HepG2 (cell line): ENCODE results near the gene MB.

Source experiments
- MAX ChIP-seq: IDR thresholded peaks from 2 replicates; pipeline ENCODE4 v1.6.1; 2012; ENCODE audit warnings: inconsistent platforms
- PCBP1 ChIP-seq: fragments of 200-400 bp; formaldehyde crosslinking; IDR thresholded peaks from 2 replicates; pipeline ENCODE4 v1.6.1; 2017; ENCODE audit warnings: mild to moderate bottlenecking, low read depth, low read length, borderline replicate concordance
- PCBP2 ChIP-seq: fragments of 200-400 bp; formaldehyde crosslinking; optimal IDR thresholded peaks from 2 replicates; pipeline ENCODE3; 2018; ENCODE audit warnings: low read length, low read depth; ENCODE audit not compliant: poor library complexity, severe bottlenecking
- POLR2AphosphoS5 ChIP-seq: IDR thresholded peaks from 2 replicates; pipeline ENCODE4 v1.6.1; 2012; ENCODE audit warnings: low read depth, low read length
- PREB ChIP-seq: sonication (generic); formaldehyde crosslinking; IDR thresholded peaks from 2 replicates; pipeline ENCODE4 v1.4.0; 2020; ENCODE audit warnings: missing genetic modification reagents
- SMC3 ChIP-seq: IDR thresholded peaks from 2 replicates; pipeline ENCODE4 v1.6.1; 2011; ENCODE audit warnings: low read length, improper control_type of control experiment
- TAF1 ChIP-seq: sonication (generic); formaldehyde crosslinking; IDR thresholded peaks from 2 replicates; pipeline ENCODE4 v1.4.0; 2020; ENCODE audit warnings: missing genetic modification reagents
- ZNF335 ChIP-seq: sonication (generic); formaldehyde crosslinking; IDR thresholded peaks from 2 replicates; pipeline ENCODE4 v1.4.0; 2020; ENCODE audit warnings: missing genetic modification reagents
- ZNF550 ChIP-seq: sonication (generic); formaldehyde crosslinking; IDR thresholded peaks from 2 replicates; pipeline ENCODE4 v1.4.0; 2020; ENCODE audit warnings: mild to moderate bottlenecking, missing genetic modification reagents, borderline replicate concordance
- TF ChIP-seq, protein P1 (sequence below), 2 experiments: IDR thresholded peaks; 2 replicates each; pipeline ENCODE4 v1.6.1; 2011 to 2012; ENCODE audit warnings: low read length in 2 of 2, borderline replicate concordance in 1 of 2, low read depth in 1 of 2, mild to moderate bottlenecking in 1 of 2, moderate library complexity in 1 of 2
- TF ChIP-seq, protein P2 (sequence below): sonication (generic); formaldehyde crosslinking; IDR thresholded peaks from 2 replicates; pipeline ENCODE4 v1.5.0; 2020; ENCODE audit warnings: mild to moderate bottlenecking, missing genetic modification reagents, moderate library complexity

- TF ChIP-seq, protein P1, sequence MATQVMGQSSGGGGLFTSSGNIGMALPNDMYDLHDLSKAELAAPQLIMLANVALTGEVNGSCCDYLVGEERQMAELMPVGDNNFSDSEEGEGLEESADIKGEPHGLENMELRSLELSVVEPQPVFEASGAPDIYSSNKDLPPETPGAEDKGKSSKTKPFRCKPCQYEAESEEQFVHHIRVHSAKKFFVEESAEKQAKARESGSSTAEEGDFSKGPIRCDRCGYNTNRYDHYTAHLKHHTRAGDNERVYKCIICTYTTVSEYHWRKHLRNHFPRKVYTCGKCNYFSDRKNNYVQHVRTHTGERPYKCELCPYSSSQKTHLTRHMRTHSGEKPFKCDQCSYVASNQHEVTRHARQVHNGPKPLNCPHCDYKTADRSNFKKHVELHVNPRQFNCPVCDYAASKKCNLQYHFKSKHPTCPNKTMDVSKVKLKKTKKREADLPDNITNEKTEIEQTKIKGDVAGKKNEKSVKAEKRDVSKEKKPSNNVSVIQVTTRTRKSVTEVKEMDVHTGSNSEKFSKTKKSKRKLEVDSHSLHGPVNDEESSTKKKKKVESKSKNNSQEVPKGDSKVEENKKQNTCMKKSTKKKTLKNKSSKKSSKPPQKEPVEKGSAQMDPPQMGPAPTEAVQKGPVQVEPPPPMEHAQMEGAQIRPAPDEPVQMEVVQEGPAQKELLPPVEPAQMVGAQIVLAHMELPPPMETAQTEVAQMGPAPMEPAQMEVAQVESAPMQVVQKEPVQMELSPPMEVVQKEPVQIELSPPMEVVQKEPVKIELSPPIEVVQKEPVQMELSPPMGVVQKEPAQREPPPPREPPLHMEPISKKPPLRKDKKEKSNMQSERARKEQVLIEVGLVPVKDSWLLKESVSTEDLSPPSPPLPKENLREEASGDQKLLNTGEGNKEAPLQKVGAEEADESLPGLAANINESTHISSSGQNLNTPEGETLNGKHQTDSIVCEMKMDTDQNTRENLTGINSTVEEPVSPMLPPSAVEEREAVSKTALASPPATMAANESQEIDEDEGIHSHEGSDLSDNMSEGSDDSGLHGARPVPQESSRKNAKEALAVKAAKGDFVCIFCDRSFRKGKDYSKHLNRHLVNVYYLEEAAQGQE (IDR thresholded peaks at IDR 0.05; ENCODE audit: borderline replicate concordance in 1 of 2, low read depth in 1 of 2, low read length in 2 of 2) = no peak
- TF ChIP-seq, protein P2, sequence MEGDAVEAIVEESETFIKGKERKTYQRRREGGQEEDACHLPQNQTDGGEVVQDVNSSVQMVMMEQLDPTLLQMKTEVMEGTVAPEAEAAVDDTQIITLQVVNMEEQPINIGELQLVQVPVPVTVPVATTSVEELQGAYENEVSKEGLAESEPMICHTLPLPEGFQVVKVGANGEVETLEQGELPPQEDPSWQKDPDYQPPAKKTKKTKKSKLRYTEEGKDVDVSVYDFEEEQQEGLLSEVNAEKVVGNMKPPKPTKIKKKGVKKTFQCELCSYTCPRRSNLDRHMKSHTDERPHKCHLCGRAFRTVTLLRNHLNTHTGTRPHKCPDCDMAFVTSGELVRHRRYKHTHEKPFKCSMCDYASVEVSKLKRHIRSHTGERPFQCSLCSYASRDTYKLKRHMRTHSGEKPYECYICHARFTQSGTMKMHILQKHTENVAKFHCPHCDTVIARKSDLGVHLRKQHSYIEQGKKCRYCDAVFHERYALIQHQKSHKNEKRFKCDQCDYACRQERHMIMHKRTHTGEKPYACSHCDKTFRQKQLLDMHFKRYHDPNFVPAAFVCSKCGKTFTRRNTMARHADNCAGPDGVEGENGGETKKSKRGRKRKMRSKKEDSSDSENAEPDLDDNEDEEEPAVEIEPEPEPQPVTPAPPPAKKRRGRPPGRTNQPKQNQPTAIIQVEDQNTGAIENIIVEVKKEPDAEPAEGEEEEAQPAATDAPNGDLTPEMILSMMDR = no peak
- TF ChIP-seq TAF1 (CRISPR knock-in tag) (no peak), SMC3 (no peak), PCBP2 (no peak), PREB (CRISPR knock-in tag) (no peak), POLR2AphosphoS5 (no peak), ZNF550 (CRISPR knock-in tag) (no peak), ZNF335 (no peak), PCBP1 (no peak), MAX (no peak)
These were observed 2.7 kb downstream of the MB start for GRCh38 chr22:35614404-35614803.
